WERI-Rb-1 (cell line): ENCODE data around the gene COL5A3.
A peak's percentile ranks its signal among the peaks of the same experiment; 100 is the strongest.
"Not testable (repeated sequence)": the region's sequence is repeated elsewhere in the genome, so short reads cannot be mapped to it uniquely, and the experiment has no call there.

ENCODE experiments used
- DNase-seq: peaks from one replicate; pipeline ENCODE4 v3.0.0-alpha.2; 2020
- H3K27ac ChIP-seq: fragments of 250-450 bp; sonication (Bioruptor Pico); 2 replicates; pipeline ENCODE4 v1.5.1; 2020; ENCODE audit warnings: mild to moderate bottlenecking, moderate library complexity
- H3K27me3 ChIP-seq: fragments of 250-450 bp; sonication (Bioruptor Pico); 2 replicates; pipeline ENCODE4 v1.5.1; 2021; ENCODE audit warnings: mild to moderate bottlenecking, low read depth, moderate library complexity; ENCODE audit not compliant: insufficient read depth, severe bottlenecking
- H3K36me3 ChIP-seq: fragments of 250-450 bp; sonication (Bioruptor Pico); 2 replicates; pipeline ENCODE4 v1.5.1; 2020; ENCODE audit warnings: mild to moderate bottlenecking, moderate library complexity
- H3K4me3 ChIP-seq: 2 replicates; pipeline ENCODE4 v1.5.1; 2011; ENCODE audit warnings: low read depth, mild to moderate bottlenecking, control low read depth, low read length
- H3K9me3 ChIP-seq: fragments of 250-450 bp; sonication (Bioruptor Pico); 2 replicates; pipeline ENCODE4 v1.5.1; 2021; ENCODE audit warnings: mild to moderate bottlenecking, moderate library complexity; ENCODE audit not compliant: severe bottlenecking
- CTCF ChIP-seq: IDR thresholded peaks from 2 replicates; pipeline ENCODE4 v1.5.1; 2011; ENCODE audit warnings: low read depth, mild to moderate bottlenecking, control low read depth, inconsistent platforms, low read length

The COL5A3 gene

GRCh38 chr19:9932835-9933234 lies 77.5 kb downstream of the COL5A3 start:
- H3K27ac ChIP-seq: no peak overlapping the region
- H3K27me3 ChIP-seq: peaks cover 9% of the 10 kb centered on the region
- no peak for DNase-seq
- TF ChIP-seq CTCF: no peak
- H3K4me3 ChIP-seq: no peak overlapping the region
- no peaks in the 10 kb centered on the region for H3K36me3 ChIP-seq
- no peaks in the 10 kb centered on the region for H3K9me3 ChIP-seq

GRCh38 chr19:9931629-9932028 lies 78.7 kb downstream of the COL5A3 start:
- Histone ChIP-seq H3K9me3 (no peaks in the 10 kb centered on the region), H3K27ac (no peak overlapping the region), H3K27me3 (peaks cover 9% of the 10 kb centered on the region), H3K36me3 (no peaks in the 10 kb centered on the region), H3K4me3 (no peak overlapping the region)
- TF ChIP-seq CTCF: no peak
- DNase-seq: no peak

- H3K9me3 ChIP-seq: no peaks in the 10 kb centered on the region
- H3K27ac ChIP-seq: no peak overlapping the region
- no peaks in the 10 kb centered on the region for H3K36me3 ChIP-seq
- no peak for DNase-seq
- no peaks in the 10 kb centered on the region for H3K27me3 ChIP-seq
- no peak for TF ChIP-seq CTCF
- no peak overlapping the region for H3K4me3 ChIP-seq
Measured at GRCh38 chr19:9923440-9923839, 86.9 kb downstream of the COL5A3 start.

- H3K27me3 ChIP-seq, H3K4me3 ChIP-seq, H3K27ac ChIP-seq, H3K9me3 ChIP-seq, H3K36me3 ChIP-seq, DNase-seq: not testable (repeated sequence)
Measured at GRCh38 chr19:9922782-9923379, 87.4 kb downstream of the COL5A3 start.

GRCh38 chr19:9917321-9917720 lies 93.0 kb downstream of the COL5A3 start:
- H3K27me3 ChIP-seq: no peaks in the 10 kb centered on the region
- DNase-seq: peak; percentile 65
- TF ChIP-seq CTCF: no peak
- H3K9me3 ChIP-seq: no peaks in the 10 kb centered on the region
- no peak overlapping the region for H3K27ac ChIP-seq
- no peaks in the 10 kb centered on the region for H3K36me3 ChIP-seq
- no peak overlapping the region for H3K4me3 ChIP-seq

GRCh38 chr19:9916719-9917118 lies 93.6 kb downstream of the COL5A3 start:
- H3K36me3 ChIP-seq: no peaks in the 10 kb centered on the region
- no peak for TF ChIP-seq CTCF
- H3K27me3 ChIP-seq: no peaks in the 10 kb centered on the region
- H3K9me3 ChIP-seq: no peaks in the 10 kb centered on the region
- H3K4me3 ChIP-seq: no peak overlapping the region
- H3K27ac ChIP-seq: no peak overlapping the region; the same call in 1 of the 2 replicates
- DNase-seq: no peak
